Measurements from ENCODE around the gene CLEC4C. TPM values are rescaled to one million over a fixed set of nuclear protein-coding genes. Genes with fewer than 3 reads are reported as not detected.

The CLEC4C gene
- total and polyA plus RNA-seq, 2 of the 8 experiments (the other 6 are each of a cell fraction or from before 2014, with no cell fraction given), result 0.76 TPM; not detected in 1

DNA sequence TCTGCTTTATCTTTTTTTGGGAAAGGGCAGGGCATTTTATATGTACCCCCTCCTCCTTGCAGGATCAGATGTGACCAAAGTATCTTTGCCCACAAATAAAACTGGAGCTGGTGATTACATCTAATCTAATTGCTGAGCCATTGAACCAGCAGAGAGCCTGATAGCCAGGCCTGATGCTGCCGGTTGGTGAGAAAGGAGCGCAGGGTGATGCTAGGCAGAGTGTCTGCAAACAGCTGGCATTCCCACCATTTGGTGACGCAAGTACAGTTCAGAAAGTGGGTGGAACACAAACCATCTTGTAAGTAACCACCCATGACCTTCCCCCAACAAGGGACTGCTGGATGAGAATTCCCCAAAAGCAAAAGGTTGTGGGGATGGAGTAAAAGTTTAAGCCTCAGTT is 23.2 kb downstream of the CLEC4C start:
- no peak overlapping the region for H3K56ac ChIP-seq (replicated peaks; ENCODE audit: insufficient read length, low read depth, low read length)
- peak overlapping the region; percentile 12 for H4K91ac ChIP-seq (replicated peaks; ENCODE audit: insufficient read length, low read length)
- no peak overlapping the region; the same call in 1 of the 2 replicates for H2BK20ac ChIP-seq (ENCODE audit: low read length)
- H3K4me3 ChIP-seq (ENCODE audit: extremely low read depth in 1 of 4, insufficient read depth in 2 of 4, low read depth in 3 of 4, low read length in 4 of 4), result no peak overlapping the region
- no peak overlapping the region for H2BK120ac ChIP-seq (replicated peaks; ENCODE audit: low read depth, low read length)
- H2BK5ac ChIP-seq (ENCODE audit: low read depth, low read length), result no peak overlapping the region
- H3K14ac ChIP-seq (ENCODE audit: insufficient read length), result no peak overlapping the region
- 89% methylated on average over 3 of the region's 3 CpGs; no CpG with 5 or more reads in 1 of the 2 experiments for WGBS, 2 experiments (ENCODE audit: extremely low coverage in 1 of 2, insufficient coverage in 1 of 2, insufficient read length in 1 of 2, insufficient replicate concordance in 2 of 2, low coverage in 1 of 2, low lambda C conversion rate in 2 of 2, missing lambda C conversion rate in 1 of 2)
- H3K18ac ChIP-seq (ENCODE audit: extremely low read depth, low read length), result no peak overlapping the region
- DNase-seq (ENCODE audit: low read depth in 1 of 2, low spot score in 2 of 2) (no peak), FAIRE-seq (no peak)
- H3K9me3 ChIP-seq (ENCODE audit: insufficient read depth in 2 of 2, low read depth in 1 of 2, low read length in 1 of 2), result 0 out of 4 replicates have a peak, but pooled peaks cover 0 to 4% of the 10 kb centered on the region in 2 experiments
- H3K4me1 ChIP-seq (replicated peaks in 1 of 4; ENCODE audit: control insufficient read depth in 3 of 4, insufficient read depth in 4 of 4, low read length in 3 of 4), result no peaks in the 10 kb centered on the region
- no peak for TF ChIP-seq RAD21 (IDR thresholded peaks at IDR 0.05 in 1 of 2, conservative IDR thresholded peaks at IDR 0.05 in 1 of 2; ENCODE audit: low read depth in 2 of 2, low read length in 2 of 2)
- no peak for TF ChIP-seq TAF1 (IDR thresholded peaks at IDR 0.05; ENCODE audit: low read depth, low read length)
- no peak for TF ChIP-seq CHD2 (IDR thresholded peaks at IDR 0.05; ENCODE audit: low read length)
- TF ChIP-seq CBX5 (IDR thresholded peaks at IDR 0.05; ENCODE audit: low read depth, low read length), result no peak
- no peak for TF ChIP-seq TBP (IDR thresholded peaks at IDR 0.05; ENCODE audit: low read depth, low read length)
- no peak for TF ChIP-seq TEAD4 (IDR thresholded peaks at IDR 0.05; ENCODE audit: low read depth, low read length)
- TF ChIP-seq EZH2 (IDR thresholded peaks at IDR 0.05; ENCODE audit: low read depth, low read length, severe bottlenecking), result no peak
- no peak for TF ChIP-seq CREB1 (IDR thresholded peaks at IDR 0.05)
- no peak for TF ChIP-seq HDAC2 (IDR thresholded peaks at IDR 0.05; ENCODE audit: borderline replicate concordance in 1 of 2, low read depth in 2 of 2, low read length in 2 of 2)
- TF ChIP-seq JUND (IDR thresholded peaks at IDR 0.05; ENCODE audit: low read length), result no peak
- no peak for TF ChIP-seq POU5F1 (IDR thresholded peaks at IDR 0.05; ENCODE audit: low read depth, low read length)
- H2AK5ac ChIP-seq (ENCODE audit: low read depth, low read length), result no peak overlapping the region
- H3K4ac ChIP-seq (replicated peaks; ENCODE audit: insufficient read length, low read depth, low read length), result no peak overlapping the region
- H3K27ac ChIP-seq (ENCODE audit: low read depth, low read length), result no peak overlapping the region
- H3K79me2 ChIP-seq (ENCODE audit: control insufficient read depth in 1 of 2, insufficient read depth in 2 of 2, low read length in 2 of 2), result no peaks in the 10 kb centered on the region
- no peak overlapping the region for H3K9ac ChIP-seq (replicated peaks in 1 of 4; ENCODE audit: extremely low read depth in 1 of 4, low read depth in 3 of 4, low read length in 3 of 4)
- H3K4me2 ChIP-seq (ENCODE audit: insufficient read depth in 1 of 2, low read depth in 2 of 2, low read length in 2 of 2), result no peak overlapping the region
- CTCF ChIA-PET (ENCODE audit: partially characterized antibody), result interaction anchor here (0.6 to 1.8 kb wide), 6 partner anchors 8 to 776 kb away, joined by 3 to 6 read pairs (median 4); no protein-coding TSS in a partner anchor
- H2BK15ac ChIP-seq (ENCODE audit: low read length), result no peak overlapping the region
- H3K23me2 ChIP-seq (ENCODE audit: low read depth, low read length), result no peaks in the 10 kb centered on the region
- H4K20me1 ChIP-seq (replicated peaks in 1 of 2; ENCODE audit: control insufficient read depth in 1 of 2, insufficient read depth in 2 of 2, low read length in 2 of 2), result no peaks in the 10 kb centered on the region
- H3K36me3 ChIP-seq (ENCODE audit: control insufficient read depth in 2 of 4, insufficient read depth in 4 of 4, low read length in 3 of 4), result no peaks in the 10 kb centered on the region
- H3K23ac ChIP-seq (ENCODE audit: insufficient read length), result no peak overlapping the region
- peak overlapping the region; percentile 86; the same call in 1 of the 2 replicates for H2BK12ac ChIP-seq (ENCODE audit: low read depth, low read length)
- H4K5ac ChIP-seq (ENCODE audit: insufficient read length, low read depth, low read length), result no peak overlapping the region
- peak overlapping the region; percentile 81 for H2AFZ ChIP-seq (ENCODE audit: low read length)
- no peak overlapping the region for H4K8ac ChIP-seq (ENCODE audit: extremely low read depth, insufficient read depth, low read length)
- no peaks in the 10 kb centered on the region for H3K27me3 ChIP-seq (replicated peaks in 1 of 4; ENCODE audit: control insufficient read depth in 3 of 4, extremely low read depth in 1 of 4, insufficient read depth in 3 of 4, low read length in 3 of 4)
- POLR2A ChIA-PET (ENCODE audit: partially characterized antibody), result interaction anchor here (1.6 kb wide), 1 partner anchor 29 kb away, joined by 3 read pairs; no protein-coding TSS in a partner anchor
- no peaks in the 10 kb centered on the region for H3K79me1 ChIP-seq (ENCODE audit: low read depth, low read length)
